ENCODE data around the gene CDK4. TPM values are rescaled to one million over a fixed set of nuclear protein-coding genes. Genes with fewer than 3 reads are reported as not detected.

CDK4 gene
- total and polyA plus RNA-seq, 2 of the 13 experiments (the other 11 are each of a cell fraction or from before 2014, with no cell fraction given), result 191 to 209 TPM

DNA sequence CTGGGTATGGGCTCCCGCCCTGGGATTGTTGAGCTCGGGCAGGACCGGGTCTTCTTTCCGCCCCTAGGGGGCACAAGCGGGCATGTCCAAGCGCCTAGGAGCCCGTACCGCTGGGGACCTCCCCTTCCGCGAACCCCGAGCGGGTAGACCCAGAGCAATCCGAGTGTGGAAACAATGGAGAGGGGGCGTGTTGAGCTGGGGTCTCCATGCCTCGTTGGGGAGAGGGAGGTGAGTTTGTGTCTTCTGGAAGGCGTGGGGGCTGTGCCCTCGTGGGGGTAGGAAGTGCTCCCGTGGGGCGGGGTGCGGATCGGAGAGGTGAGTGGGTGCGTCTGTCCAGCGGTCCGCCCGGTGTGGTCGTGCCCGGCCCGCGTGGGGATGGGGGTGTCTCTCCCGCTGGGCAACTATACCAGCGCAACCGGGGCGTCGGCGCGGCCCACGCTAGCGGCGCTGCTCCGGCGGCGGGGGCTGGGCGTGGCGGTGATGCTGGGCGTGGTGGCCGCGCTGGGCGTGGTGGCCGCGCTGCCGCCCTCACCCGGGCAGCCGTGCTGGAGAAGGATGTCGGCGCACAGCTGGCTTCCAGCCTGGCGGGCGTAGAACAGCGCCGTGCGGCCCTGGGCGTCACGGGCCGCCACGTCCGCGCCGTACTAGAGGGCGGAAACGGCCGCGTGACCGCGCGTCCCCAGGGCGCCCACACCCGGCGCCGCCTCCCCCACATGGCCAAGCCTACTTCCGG is 25.8 kb downstream of the CDK4 start (continued):
- TF ChIP-seq, protein P1, sequence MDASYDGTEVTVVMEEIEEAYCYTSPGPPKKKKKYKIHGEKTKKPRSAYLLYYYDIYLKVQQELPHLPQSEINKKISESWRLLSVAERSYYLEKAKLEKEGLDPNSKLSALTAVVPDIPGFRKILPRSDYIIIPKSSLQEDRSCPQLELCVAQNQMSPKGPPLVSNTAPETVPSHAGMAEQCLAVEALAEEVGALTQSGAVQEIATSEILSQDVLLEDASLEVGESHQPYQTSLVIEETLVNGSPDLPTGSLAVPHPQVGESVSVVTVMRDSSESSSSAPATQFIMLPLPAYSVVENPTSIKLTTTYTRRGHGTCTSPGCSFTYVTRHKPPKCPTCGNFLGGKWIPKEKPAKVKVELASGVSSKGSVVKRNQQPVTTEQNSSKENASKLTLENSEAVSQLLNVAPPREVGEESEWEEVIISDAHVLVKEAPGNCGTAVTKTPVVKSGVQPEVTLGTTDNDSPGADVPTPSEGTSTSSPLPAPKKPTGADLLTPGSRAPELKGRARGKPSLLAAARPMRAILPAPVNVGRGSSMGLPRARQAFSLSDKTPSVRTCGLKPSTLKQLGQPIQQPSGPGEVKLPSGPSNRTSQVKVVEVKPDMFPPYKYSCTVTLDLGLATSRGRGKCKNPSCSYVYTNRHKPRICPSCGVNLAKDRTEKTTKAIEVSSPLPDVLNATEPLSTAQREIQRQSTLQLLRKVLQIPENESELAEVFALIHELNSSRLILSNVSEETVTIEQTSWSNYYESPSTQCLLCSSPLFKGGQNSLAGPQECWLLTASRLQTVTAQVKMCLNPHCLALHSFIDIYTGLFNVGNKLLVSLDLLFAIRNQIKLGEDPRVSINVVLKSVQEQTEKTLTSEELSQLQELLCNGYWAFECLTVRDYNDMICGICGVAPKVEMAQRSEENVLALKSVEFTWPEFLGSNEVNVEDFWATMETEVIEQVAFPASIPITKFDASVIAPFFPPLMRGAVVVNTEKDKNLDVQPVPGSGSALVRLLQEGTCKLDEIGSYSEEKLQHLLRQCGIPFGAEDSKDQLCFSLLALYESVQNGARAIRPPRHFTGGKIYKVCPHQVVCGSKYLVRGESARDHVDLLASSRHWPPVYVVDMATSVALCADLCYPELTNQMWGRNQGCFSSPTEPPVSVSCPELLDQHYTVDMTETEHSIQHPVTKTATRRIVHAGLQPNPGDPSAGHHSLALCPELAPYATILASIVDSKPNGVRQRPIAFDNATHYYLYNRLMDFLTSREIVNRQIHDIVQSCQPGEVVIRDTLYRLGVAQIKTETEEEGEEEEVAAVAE (CRISPR knock-in tag; IDR thresholded peaks at IDR 0.05; ENCODE audit: borderline replicate concordance), result no peak; the same call in 1 of the 2 replicates
- TF ChIP-seq, protein P2, sequence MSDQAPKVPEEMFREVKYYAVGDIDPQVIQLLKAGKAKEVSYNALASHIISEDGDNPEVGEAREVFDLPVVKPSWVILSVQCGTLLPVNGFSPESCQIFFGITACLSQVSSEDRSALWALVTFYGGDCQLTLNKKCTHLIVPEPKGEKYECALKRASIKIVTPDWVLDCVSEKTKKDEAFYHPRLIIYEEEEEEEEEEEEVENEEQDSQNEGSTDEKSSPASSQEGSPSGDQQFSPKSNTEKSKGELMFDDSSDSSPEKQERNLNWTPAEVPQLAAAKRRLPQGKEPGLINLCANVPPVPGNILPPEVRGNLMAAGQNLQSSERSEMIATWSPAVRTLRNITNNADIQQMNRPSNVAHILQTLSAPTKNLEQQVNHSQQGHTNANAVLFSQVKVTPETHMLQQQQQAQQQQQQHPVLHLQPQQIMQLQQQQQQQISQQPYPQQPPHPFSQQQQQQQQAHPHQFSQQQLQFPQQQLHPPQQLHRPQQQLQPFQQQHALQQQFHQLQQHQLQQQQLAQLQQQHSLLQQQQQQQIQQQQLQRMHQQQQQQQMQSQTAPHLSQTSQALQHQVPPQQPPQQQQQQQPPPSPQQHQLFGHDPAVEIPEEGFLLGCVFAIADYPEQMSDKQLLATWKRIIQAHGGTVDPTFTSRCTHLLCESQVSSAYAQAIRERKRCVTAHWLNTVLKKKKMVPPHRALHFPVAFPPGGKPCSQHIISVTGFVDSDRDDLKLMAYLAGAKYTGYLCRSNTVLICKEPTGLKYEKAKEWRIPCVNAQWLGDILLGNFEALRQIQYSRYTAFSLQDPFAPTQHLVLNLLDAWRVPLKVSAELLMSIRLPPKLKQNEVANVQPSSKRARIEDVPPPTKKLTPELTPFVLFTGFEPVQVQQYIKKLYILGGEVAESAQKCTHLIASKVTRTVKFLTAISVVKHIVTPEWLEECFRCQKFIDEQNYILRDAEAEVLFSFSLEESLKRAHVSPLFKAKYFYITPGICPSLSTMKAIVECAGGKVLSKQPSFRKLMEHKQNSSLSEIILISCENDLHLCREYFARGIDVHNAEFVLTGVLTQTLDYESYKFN (CRISPR knock-in tag; conservative IDR thresholded peaks at IDR 0.05), result 0 out of 2 replicates have a peak, but pooled peaks have one; percentile 14
- TF ChIP-seq BORCS8-MEF2B (CRISPR knock-in tag; IDR thresholded peaks at IDR 0.05), result 0 out of 2 replicates have a peak, but pooled peaks have one; percentile 3
- no peak for TF ChIP-seq TBX3 (IDR thresholded peaks at IDR 0.05; ENCODE audit: borderline replicate concordance)
- peak; percentile 75; the same call in 1 of the 2 replicates for TF ChIP-seq MXD4 (CRISPR knock-in tag; IDR thresholded peaks at IDR 0.05)
- TF ChIP-seq, protein P3, sequence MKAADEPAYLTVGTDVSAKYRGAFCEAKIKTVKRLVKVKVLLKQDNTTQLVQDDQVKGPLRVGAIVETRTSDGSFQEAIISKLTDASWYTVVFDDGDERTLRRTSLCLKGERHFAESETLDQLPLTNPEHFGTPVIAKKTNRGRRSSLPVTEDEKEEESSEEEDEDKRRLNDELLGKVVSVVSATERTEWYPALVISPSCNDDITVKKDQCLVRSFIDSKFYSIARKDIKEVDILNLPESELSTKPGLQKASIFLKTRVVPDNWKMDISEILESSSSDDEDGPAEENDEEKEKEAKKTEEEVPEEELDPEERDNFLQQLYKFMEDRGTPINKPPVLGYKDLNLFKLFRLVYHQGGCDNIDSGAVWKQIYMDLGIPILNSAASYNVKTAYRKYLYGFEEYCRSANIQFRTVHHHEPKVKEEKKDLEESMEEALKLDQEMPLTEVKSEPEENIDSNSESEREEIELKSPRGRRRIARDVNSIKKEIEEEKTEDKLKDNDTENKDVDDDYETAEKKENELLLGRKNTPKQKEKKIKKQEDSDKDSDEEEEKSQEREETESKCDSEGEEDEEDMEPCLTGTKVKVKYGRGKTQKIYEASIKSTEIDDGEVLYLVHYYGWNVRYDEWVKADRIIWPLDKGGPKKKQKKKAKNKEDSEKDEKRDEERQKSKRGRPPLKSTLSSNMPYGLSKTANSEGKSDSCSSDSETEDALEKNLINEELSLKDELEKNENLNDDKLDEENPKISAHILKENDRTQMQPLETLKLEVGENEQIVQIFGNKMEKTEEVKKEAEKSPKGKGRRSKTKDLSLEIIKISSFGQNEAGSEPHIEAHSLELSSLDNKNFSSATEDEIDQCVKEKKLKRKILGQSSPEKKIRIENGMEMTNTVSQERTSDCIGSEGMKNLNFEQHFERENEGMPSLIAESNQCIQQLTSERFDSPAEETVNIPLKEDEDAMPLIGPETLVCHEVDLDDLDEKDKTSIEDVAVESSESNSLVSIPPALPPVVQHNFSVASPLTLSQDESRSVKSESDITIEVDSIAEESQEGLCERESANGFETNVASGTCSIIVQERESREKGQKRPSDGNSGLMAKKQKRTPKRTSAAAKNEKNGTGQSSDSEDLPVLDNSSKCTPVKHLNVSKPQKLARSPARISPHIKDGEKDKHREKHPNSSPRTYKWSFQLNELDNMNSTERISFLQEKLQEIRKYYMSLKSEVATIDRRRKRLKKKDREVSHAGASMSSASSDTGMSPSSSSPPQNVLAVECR (CRISPR knock-in tag; IDR thresholded peaks at IDR 0.05; ENCODE audit: borderline replicate concordance), result no peak; the same call in 1 of the 2 replicates
- no peak for TF ChIP-seq LCORL (IDR thresholded peaks at IDR 0.05)
- TF ChIP-seq LCORL (CRISPR knock-in tag; IDR thresholded peaks at IDR 0.05), result 0 out of 2 replicates have a peak, but pooled peaks have one; percentile 16
- TF ChIP-seq ZNF224 (CRISPR knock-in tag; IDR thresholded peaks at IDR 0.05), result no peak
- TF ChIP-seq, protein P4, sequence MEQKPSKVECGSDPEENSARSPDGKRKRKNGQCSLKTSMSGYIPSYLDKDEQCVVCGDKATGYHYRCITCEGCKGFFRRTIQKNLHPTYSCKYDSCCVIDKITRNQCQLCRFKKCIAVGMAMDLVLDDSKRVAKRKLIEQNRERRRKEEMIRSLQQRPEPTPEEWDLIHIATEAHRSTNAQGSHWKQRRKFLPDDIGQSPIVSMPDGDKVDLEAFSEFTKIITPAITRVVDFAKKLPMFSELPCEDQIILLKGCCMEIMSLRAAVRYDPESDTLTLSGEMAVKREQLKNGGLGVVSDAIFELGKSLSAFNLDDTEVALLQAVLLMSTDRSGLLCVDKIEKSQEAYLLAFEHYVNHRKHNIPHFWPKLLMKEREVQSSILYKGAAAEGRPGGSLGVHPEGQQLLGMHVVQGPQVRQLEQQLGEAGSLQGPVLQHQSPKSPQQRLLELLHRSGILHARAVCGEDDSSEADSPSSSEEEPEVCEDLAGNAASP (CRISPR knock-in tag; IDR thresholded peaks at IDR 0.05; ENCODE audit: borderline replicate concordance), result no peak
- TF ChIP-seq, protein P5, sequence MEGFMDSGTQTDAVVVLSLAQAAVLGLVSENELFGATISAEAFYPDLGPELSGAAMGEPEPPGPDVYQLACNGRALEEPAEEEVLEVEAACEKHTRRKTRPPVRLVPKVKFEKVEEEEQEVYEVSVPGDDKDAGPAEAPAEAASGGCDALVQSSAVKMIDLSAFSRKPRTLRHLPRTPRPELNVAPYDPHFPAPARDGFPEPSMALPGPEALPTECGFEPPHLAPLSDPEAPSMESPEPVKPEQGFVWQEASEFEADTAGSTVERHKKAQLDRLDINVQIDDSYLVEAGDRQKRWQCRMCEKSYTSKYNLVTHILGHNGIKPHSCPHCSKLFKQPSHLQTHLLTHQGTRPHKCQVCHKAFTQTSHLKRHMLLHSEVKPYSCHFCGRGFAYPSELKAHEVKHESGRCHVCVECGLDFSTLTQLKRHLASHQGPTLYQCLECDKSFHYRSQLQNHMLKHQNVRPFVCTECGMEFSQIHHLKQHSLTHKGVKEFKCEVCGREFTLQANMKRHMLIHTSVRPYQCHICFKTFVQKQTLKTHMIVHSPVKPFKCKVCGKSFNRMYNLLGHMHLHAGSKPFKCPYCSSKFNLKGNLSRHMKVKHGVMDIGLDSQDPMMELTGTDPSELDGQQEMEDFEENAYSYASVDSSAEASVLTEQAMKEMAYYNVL (CRISPR knock-in tag; IDR thresholded peaks at IDR 0.05; ENCODE audit: borderline replicate concordance), result no peak
